Measurements from ENCODE around the gene HIPK2.
A peak's percentile ranks its signal among the peaks of the same experiment; 100 is the strongest.

- TF ChIP-seq POLR2A (IDR thresholded peaks at IDR 0.05; ENCODE audit: low read depth, low read length) (no peak), CTCF (conservative IDR thresholded peaks at IDR 0.05; ENCODE audit: low read depth, low read length) (peak; percentile 48)
These were observed 159.1 kb downstream of the HIPK2 start for GRCh38 chr7:139618482-139619366.

Measured in IMR-90 (cell line).